Measurements from ENCODE around the gene PEX11G.

- TF ChIP-seq, protein P1, sequence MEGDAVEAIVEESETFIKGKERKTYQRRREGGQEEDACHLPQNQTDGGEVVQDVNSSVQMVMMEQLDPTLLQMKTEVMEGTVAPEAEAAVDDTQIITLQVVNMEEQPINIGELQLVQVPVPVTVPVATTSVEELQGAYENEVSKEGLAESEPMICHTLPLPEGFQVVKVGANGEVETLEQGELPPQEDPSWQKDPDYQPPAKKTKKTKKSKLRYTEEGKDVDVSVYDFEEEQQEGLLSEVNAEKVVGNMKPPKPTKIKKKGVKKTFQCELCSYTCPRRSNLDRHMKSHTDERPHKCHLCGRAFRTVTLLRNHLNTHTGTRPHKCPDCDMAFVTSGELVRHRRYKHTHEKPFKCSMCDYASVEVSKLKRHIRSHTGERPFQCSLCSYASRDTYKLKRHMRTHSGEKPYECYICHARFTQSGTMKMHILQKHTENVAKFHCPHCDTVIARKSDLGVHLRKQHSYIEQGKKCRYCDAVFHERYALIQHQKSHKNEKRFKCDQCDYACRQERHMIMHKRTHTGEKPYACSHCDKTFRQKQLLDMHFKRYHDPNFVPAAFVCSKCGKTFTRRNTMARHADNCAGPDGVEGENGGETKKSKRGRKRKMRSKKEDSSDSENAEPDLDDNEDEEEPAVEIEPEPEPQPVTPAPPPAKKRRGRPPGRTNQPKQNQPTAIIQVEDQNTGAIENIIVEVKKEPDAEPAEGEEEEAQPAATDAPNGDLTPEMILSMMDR (IDR thresholded peaks at IDR 0.05; ENCODE audit: control extremely low read depth in 1 of 3, insufficient read depth in 1 of 3, low read depth in 1 of 3, low read length in 3 of 3), result no peak
- TF ChIP-seq POLR2AphosphoS5 (IDR thresholded peaks at IDR 0.05; ENCODE audit: low read depth, low read length), result no peak
- no peak for TF ChIP-seq KDM1A (IDR thresholded peaks at IDR 0.05; ENCODE audit: borderline replicate concordance, low read length)
- TF ChIP-seq CREB1 (IDR thresholded peaks at IDR 0.05), result no peak
These were observed 54.4 kb downstream of the PEX11G start for GRCh38 chr19:7434391-7434790.
